Breast epithelium (tissue), 3 donors: ENCODE measurements around the gene AKR1E2.

Experiments
- CTCF ChIP-seq, 3 donors: fragments of 450-650 bp; IDR thresholded peaks; one replicate each; pipeline ENCODE4 v1.5.1; 2016 to 2017; ENCODE audit warnings: antibody characterized with exemption in 3 of 3, mild to moderate bottlenecking in 3 of 3, moderate library complexity in 3 of 3
- POLR2AphosphoS5 ChIP-seq, 3 donors: sonication (generic); formaldehyde crosslinking; IDR thresholded peaks; one replicate each; pipeline ENCODE4 v1.6.1; 2017; ENCODE audit warnings: antibody characterized with exemption in 3 of 3

- TF ChIP-seq CTCF (IDR thresholded peaks at IDR 0.05), result no peak
- TF ChIP-seq POLR2AphosphoS5 (IDR thresholded peaks at IDR 0.05), result no peak
Observed at GRCh38 chr10:4840151-4840550, 14.1 kb downstream of the AKR1E2 start.
